Measurements from ENCODE around the gene SNTG2.

Gene SNTG2

GRCh38 chr2:1162768-1163584, 212.3 kb downstream of the SNTG2 start:
- Histone ChIP-seq H2AFZ (ENCODE audit: low read length) (peak overlapping the region; percentile 50), H3K4me1 (ENCODE audit: insufficient read depth, low read length, poor library complexity, severe bottlenecking) (peaks cover 26% of the 10 kb centered on the region), H3F3A (ENCODE audit: low read depth) (peaks cover 7% of the 10 kb centered on the region; the same call in 1 of the 2 replicates), H3K79me2 (ENCODE audit: insufficient read depth, low read length) (no peaks in the 10 kb centered on the region), H3K9ac (ENCODE audit: low read depth, low read length, poor library complexity, severe bottlenecking) (peak overlapping the region; percentile 48), H3K27me3 (ENCODE audit: insufficient read depth, low read length, poor library complexity, severe bottlenecking) (no peaks in the 10 kb centered on the region), H3K9me2 (replicated peaks; ENCODE audit: low read depth, low read length) (no peaks in the 10 kb centered on the region), H3K4me3 (ENCODE audit: low read length, poor library complexity, severe bottlenecking) (peak overlapping the region; percentile 36), H3K4me2 (ENCODE audit: low read depth, low read length, poor library complexity, severe bottlenecking) (peak overlapping the region; percentile 56), H3K36me3 (ENCODE audit: insufficient read depth, low read length) (no peaks in the 10 kb centered on the region), H4K20me1 (ENCODE audit: insufficient read depth, low read length, poor library complexity, severe bottlenecking) (no peaks in the 10 kb centered on the region), H3K9me3 (ENCODE audit: insufficient read depth, low read depth, low read length) (no peaks in the 10 kb centered on the region)
- TF ChIP-seq CTCF (conservative IDR thresholded peaks at IDR 0.05; ENCODE audit: low read length) (no peak), EZH2phosphoT487 (IDR thresholded peaks at IDR 0.05; ENCODE audit: borderline replicate concordance) (no peak)

GRCh38 chr2:1166976-1167375, 216.3 kb downstream of the SNTG2 start:
- H3K4me1 ChIP-seq (ENCODE audit: insufficient read depth, low read length, poor library complexity, severe bottlenecking): peaks cover 46% of the 10 kb centered on the region
- no peaks in the 10 kb centered on the region for H3K79me2 ChIP-seq (ENCODE audit: insufficient read depth, low read length)
- TF ChIP-seq EZH2phosphoT487 (IDR thresholded peaks at IDR 0.05; ENCODE audit: borderline replicate concordance) (no peak), CTCF (conservative IDR thresholded peaks at IDR 0.05; ENCODE audit: low read length) (no peak)
- no peaks in the 10 kb centered on the region for H3K27me3 ChIP-seq (ENCODE audit: insufficient read depth, low read length, poor library complexity, severe bottlenecking)
- peaks cover 7% of the 10 kb centered on the region; the same call in 1 of the 2 replicates for H3F3A ChIP-seq (ENCODE audit: low read depth)
- no peak overlapping the region for H3K4me3 ChIP-seq (ENCODE audit: low read length, poor library complexity, severe bottlenecking)
- no peak overlapping the region for H2AFZ ChIP-seq (ENCODE audit: low read length)
- H3K9me2 ChIP-seq (replicated peaks; ENCODE audit: low read depth, low read length): no peaks in the 10 kb centered on the region
- H3K9ac ChIP-seq (ENCODE audit: low read depth, low read length, poor library complexity, severe bottlenecking): no peak overlapping the region
- H3K9me3 ChIP-seq (ENCODE audit: insufficient read depth, low read depth, low read length): no peaks in the 10 kb centered on the region
- no peaks in the 10 kb centered on the region for H3K36me3 ChIP-seq (ENCODE audit: insufficient read depth, low read length)
- H4K20me1 ChIP-seq (ENCODE audit: insufficient read depth, low read length, poor library complexity, severe bottlenecking): no peaks in the 10 kb centered on the region
- no peak overlapping the region for H3K4me2 ChIP-seq (ENCODE audit: low read depth, low read length, poor library complexity, severe bottlenecking)

- peaks cover 44% of the 10 kb centered on the region for H3K4me1 ChIP-seq (ENCODE audit: insufficient read depth, low read length, poor library complexity, severe bottlenecking)
- H3K4me2 ChIP-seq (ENCODE audit: low read depth, low read length, poor library complexity, severe bottlenecking): no peak overlapping the region
- no peaks in the 10 kb centered on the region for H4K20me1 ChIP-seq (ENCODE audit: insufficient read depth, low read length, poor library complexity, severe bottlenecking)
- no peak overlapping the region for H2AFZ ChIP-seq (ENCODE audit: low read length)
- TF ChIP-seq CTCF (conservative IDR thresholded peaks at IDR 0.05; ENCODE audit: low read length) (no peak), EZH2phosphoT487 (IDR thresholded peaks at IDR 0.05; ENCODE audit: borderline replicate concordance) (no peak)
- H3K9me3 ChIP-seq (ENCODE audit: insufficient read depth, low read depth, low read length): no peaks in the 10 kb centered on the region
- no peaks in the 10 kb centered on the region for H3K27me3 ChIP-seq (ENCODE audit: insufficient read depth, low read length, poor library complexity, severe bottlenecking)
- H3K4me3 ChIP-seq (ENCODE audit: low read length, poor library complexity, severe bottlenecking): no peak overlapping the region
- H3K79me2 ChIP-seq (ENCODE audit: insufficient read depth, low read length): no peaks in the 10 kb centered on the region
- no peaks in the 10 kb centered on the region for H3F3A ChIP-seq (ENCODE audit: low read depth)
- no peaks in the 10 kb centered on the region for H3K9me2 ChIP-seq (replicated peaks; ENCODE audit: low read depth, low read length)
- H3K9ac ChIP-seq (ENCODE audit: low read depth, low read length, poor library complexity, severe bottlenecking): no peak overlapping the region
- H3K36me3 ChIP-seq (ENCODE audit: insufficient read depth, low read length): no peaks in the 10 kb centered on the region
Observed at GRCh38 chr2:1168846-1169245, 218.2 kb downstream of the SNTG2 start.
